Muscle of leg (tissue), 11 donors: ENCODE measurements around the gene TNS4. TPM values are rescaled to one million over a fixed set of nuclear protein-coding genes. Genes with fewer than 3 reads are reported as not detected.

Experiments
- DNase-seq: peaks from one replicate; pipeline ENCODE4 v3.0.0; 2013
- H3K27ac ChIP-seq: one replicate; pipeline ENCODE4 v1.5.1; 2013; ENCODE audit warnings: mild to moderate bottlenecking, low read length, control low read depth
- H3K27me3 ChIP-seq: one replicate; pipeline ENCODE4 v1.6.1; 2013; ENCODE audit warnings: low read length; ENCODE audit not compliant: control insufficient read depth, insufficient read depth
- H3K36me3 ChIP-seq: one replicate; pipeline ENCODE4 v1.6.1; 2013; ENCODE audit warnings: low read length; ENCODE audit not compliant: control insufficient read depth, insufficient read depth
- H3K4me1 ChIP-seq: one replicate; pipeline ENCODE4 v1.6.1; 2013; ENCODE audit warnings: low read length; ENCODE audit not compliant: control insufficient read depth, insufficient read depth
- H3K4me3 ChIP-seq: one replicate; pipeline ENCODE4 v1.5.1; 2013; ENCODE audit warnings: low read length, control low read depth
- H3K9me3 ChIP-seq: replicated peaks from 2 replicates; pipeline ENCODE4 v1.6.1; 2013; ENCODE audit warnings: low read depth, low read length; ENCODE audit not compliant: control insufficient read depth
- WGBS: methylation state at CpG from one replicate; pipeline ENCODE4 v1.1.5; 2013; ENCODE audit warnings: missing lambda C conversion rate; ENCODE audit not compliant: insufficient coverage; 5-methylcytosine and 5-hydroxymethylcytosine counted together
- polyA plus RNA-seq, 8 donors: library from polyadenylated mRNA; unstranded; fragments of 120-200 nt; gene quantifications; one replicate each; pipeline versions ENCODE4 v1.2.1 to v1.2.3, GENCODE V29; 2013; ENCODE audit warnings: inconsistent platforms in 1 of 8, low replicate concordance in 1 of 8; ENCODE audit not compliant: insufficient read length in 8 of 8, insufficient read depth in 1 of 8
- total RNA-seq: library from RNA; stranded (reverse); fragments of 120-200 nt; gene quantifications from one replicate; pipeline ENCODE4 v1.2.4, GENCODE V29; 2013

TNS4 gene
- total and polyA plus RNA-seq, 9 donors, result 0.05 to 1.6 (median 0.16) TPM; not detected in 4

GRCh38 chr17:40463122-40463550, 38.3 kb downstream of the TNS4 start:
- no peak overlapping the region for H3K4me3 ChIP-seq
- H3K9me3 ChIP-seq, result no peaks in the 10 kb centered on the region
- peak; percentile 66 for DNase-seq
- H3K4me1 ChIP-seq, result peaks cover 58% of the 10 kb centered on the region
- WGBS, result 26% methylated on average over 6 of the region's 11 CpGs
- no peaks in the 10 kb centered on the region for H3K36me3 ChIP-seq
- H3K27me3 ChIP-seq, result no peaks in the 10 kb centered on the region
- H3K27ac ChIP-seq, result peak overlapping the region; percentile 82

DNA sequence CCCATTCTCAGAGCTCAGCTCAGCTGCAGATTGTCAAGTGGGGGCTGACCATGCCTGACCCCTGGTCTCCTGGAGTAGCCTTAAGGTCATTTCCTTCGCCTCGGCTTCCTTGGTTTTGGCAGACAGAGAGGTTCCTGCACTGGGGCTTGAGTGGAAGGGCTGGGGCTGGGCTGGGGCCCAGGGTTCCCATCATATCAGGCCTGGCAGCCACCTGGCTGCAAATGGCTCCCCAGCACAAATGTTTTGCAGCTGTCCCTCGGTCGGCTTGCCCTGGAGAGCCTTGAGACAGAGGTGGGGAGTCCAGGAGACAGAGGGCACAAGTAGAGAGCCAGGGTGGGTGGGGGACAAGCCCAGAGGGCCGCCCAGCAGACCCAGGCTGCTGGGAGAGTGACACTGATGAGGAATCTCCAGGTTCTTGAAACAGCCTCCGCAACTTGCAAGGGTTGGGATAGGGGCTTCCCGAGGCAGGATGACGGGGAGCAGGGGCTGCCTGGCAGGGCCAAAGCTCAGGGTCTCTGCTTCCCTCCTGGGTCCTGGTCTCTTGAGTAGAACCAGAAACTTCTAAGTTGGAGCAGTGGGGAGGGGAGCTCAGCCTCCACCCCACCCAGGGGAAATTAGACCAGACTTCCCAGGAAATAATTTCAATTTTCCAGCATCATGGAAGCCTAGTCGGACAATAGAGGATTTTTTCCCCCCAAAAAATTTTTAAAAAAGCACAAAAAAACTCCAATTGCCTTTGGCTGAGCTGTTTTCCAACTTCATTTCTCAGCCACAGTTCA, 38.9 kb downstream of the TNS4 start:
- no peaks in the 10 kb centered on the region for H3K27me3 ChIP-seq
- WGBS, result 22% methylated on average over 7 of the region's 9 CpGs
- peak; percentile 59 for DNase-seq
- H3K9me3 ChIP-seq, result no peaks in the 10 kb centered on the region
- no peak overlapping the region for H3K4me3 ChIP-seq
- peaks cover 64% of the 10 kb centered on the region for H3K4me1 ChIP-seq
- H3K27ac ChIP-seq, result peak overlapping the region; percentile 82
- H3K36me3 ChIP-seq, result peaks cover 4% of the 10 kb centered on the region

DNA sequence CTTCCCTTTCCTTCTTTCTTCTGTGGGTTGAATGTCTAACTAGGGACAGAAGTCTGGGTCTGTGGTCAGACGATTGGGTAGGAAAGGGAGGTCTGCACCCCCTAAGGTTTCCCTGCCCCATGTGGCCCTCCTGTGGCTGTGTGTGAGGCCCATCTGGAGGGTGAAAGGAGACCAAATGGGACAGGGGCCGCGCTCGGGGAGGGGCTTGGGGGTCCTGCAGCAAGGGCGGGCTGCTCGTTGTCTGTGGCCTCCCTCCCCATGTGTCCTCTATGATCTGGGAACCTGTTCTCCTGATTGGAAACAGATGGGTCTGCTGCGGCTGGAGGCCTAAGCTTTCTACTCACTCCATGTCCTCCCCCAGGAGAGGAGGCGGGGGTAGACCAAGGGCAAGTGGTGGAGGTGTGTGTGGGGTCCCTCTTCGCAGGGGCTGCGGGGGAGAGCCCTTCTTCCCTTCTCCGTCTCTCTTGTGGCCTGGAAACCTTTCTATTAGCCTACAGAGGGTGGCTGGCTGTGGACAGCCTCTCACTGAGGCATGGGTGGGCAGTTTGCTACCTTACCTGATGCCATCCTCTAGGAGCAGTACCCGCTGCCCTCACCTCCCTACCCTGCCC, 39.6 kb downstream of the TNS4 start:
- Histone ChIP-seq H3K36me3 (peaks cover 11% of the 10 kb centered on the region), H3K27me3 (no peaks in the 10 kb centered on the region), H3K9me3 (no peaks in the 10 kb centered on the region), H3K4me1 (peaks cover 71% of the 10 kb centered on the region), H3K4me3 (no peak overlapping the region), H3K27ac (peak overlapping the region; percentile 82)
- WGBS, result 39% methylated on average over 4 of the region's 12 CpGs
- peak; percentile 82 for DNase-seq

DNA sequence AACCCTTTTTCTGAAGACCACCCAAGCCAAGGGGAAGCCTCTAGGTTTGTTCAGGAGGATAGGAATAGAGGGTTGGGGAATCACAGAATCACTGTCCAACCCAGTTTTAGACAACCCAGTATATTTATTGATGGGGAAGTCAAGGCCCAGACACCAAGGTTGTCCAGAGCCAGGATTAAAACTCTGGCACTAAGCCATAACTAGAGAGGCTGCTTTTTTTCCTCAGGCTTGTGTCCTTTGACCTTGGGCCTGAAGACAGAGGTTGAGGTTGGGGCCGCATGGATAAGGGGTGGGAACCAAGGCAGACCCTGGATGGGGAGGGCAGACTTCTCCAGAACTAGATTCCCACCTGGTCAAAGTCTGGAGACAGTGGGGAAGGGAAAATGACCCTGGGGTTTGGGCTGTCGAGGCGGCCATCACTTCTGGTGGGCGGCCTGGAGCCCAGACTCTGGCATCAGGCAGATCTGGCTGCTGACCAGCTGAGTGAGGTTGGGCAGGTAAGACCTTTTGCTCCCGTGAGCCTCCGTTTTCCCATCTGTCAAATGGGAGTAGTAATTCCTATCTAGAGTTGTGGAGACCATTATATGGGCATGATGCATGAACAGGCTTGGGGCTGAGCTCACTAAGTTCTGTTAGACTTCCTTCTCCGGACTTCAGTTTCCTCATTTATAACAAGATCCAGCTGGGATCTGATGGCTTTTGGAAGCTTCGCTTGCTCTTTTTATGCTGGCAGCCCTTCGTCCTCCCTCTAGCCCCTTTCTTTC, 40.3 kb downstream of the TNS4 start:
- Histone ChIP-seq H3K27ac (peak overlapping the region; percentile 82), H3K4me1 (peaks cover 78% of the 10 kb centered on the region), H3K4me3 (no peak overlapping the region), H3K36me3 (peaks cover 16% of the 10 kb centered on the region), H3K27me3 (no peaks in the 10 kb centered on the region), H3K9me3 (no peaks in the 10 kb centered on the region)
- 50% methylated on average over 5 of the region's 9 CpGs for WGBS
- peak; percentile 92 for DNase-seq

DNA sequence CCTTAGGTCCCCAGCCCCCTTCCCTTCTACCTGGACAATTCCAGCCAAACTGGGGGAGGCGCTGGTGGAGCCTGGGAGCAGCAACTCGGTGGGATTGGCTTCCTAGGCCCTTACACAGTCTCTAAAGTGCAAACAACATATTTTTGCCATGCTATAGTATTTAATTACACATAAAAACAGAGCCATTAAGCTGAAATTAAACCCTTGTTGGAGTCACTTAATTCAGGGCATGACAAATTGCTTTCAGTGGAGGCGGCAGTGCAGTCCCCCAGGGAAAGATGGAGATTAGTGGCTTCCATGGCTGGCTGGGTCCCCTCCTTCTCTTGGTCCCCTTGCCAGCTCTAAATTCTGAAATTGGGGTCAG, 40.8 kb downstream of the TNS4 start:
- peaks cover 19% of the 10 kb centered on the region for H3K36me3 ChIP-seq
- 57% methylated on average over 1 of the region's 3 CpGs for WGBS
- no peaks in the 10 kb centered on the region for H3K9me3 ChIP-seq
- peaks cover 79% of the 10 kb centered on the region for H3K4me1 ChIP-seq
- no peak for DNase-seq
- peak overlapping the region; percentile 82 for H3K27ac ChIP-seq
- no peak overlapping the region for H3K4me3 ChIP-seq
- no peaks in the 10 kb centered on the region for H3K27me3 ChIP-seq

GRCh38 chr17:40459636-40460603, 41.5 kb downstream of the TNS4 start:
- peak; percentile 84 for DNase-seq
- Histone ChIP-seq H3K27me3 (no peaks in the 10 kb centered on the region), H3K4me1 (peaks cover 79% of the 10 kb centered on the region), H3K4me3 (no peak overlapping the region), H3K9me3 (no peaks in the 10 kb centered on the region), H3K27ac (peak overlapping the region; percentile 51), H3K36me3 (peaks cover 19% of the 10 kb centered on the region)
- 43% methylated on average over 3 of the region's 8 CpGs for WGBS

DNA sequence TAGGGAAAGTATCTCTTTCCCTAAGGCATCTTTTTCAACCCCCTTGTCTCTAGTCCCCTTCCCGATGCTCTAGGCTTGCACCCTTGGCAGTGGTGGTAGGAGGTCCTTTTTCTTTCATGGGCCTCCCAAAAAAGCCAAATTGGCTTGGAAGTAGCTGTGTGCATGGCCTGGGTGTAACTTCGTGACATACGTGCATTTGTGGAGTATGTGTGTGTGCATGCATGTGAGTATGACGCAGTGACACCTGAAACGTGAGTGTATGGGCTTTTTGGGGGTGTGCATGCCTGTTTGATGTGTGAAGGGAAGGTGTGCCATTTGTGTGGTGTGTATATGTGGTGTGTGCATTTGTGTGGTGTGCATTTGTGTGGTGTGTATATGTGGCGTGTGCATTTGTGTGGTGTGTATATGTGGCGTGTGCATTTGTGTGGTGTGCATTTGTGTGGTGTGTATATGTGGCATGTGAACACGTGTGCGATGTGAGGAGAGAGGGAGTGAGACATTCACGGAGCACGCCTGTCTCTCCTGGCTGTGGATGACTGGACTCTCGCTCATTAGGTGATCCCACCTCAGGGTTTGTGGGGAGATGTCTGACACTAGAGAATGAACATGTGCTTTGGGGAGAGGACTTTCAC, 42.5 kb downstream of the TNS4 start:
- Histone ChIP-seq H3K4me1 (peaks cover 78% of the 10 kb centered on the region), H3K9me3 (no peaks in the 10 kb centered on the region), H3K36me3 (peaks cover 27% of the 10 kb centered on the region), H3K4me3 (no peak overlapping the region), H3K27ac (peak overlapping the region; percentile 55), H3K27me3 (no peaks in the 10 kb centered on the region)
- 72% methylated on average over 8 of the region's 12 CpGs for WGBS
- DNase-seq, result no peak

GRCh38 chr17:40457964-40458791, 43.2 kb downstream of the TNS4 start:
- peak; percentile 69 for DNase-seq
- Histone ChIP-seq H3K4me1 (peaks cover 74% of the 10 kb centered on the region), H3K4me3 (no peak overlapping the region), H3K27me3 (no peaks in the 10 kb centered on the region), H3K27ac (peak overlapping the region; percentile 55), H3K9me3 (no peaks in the 10 kb centered on the region), H3K36me3 (peaks cover 35% of the 10 kb centered on the region)
- WGBS, result 17% methylated on average over 11 of the region's 16 CpGs
